Keratinocyte (primary cell): Measurements from ENCODE around the gene DUSP10. TPM values are rescaled to one million over a fixed set of nuclear protein-coding genes. Genes with fewer than 3 reads are reported as not detected.

Experiments used
- DNase-seq: peaks from one replicate; pipeline ENCODE4 v3.0.0-alpha.2; 2011; ENCODE audit warnings: low read depth, missing footprints, low spot score
- FAIRE-seq: peaks from 2 replicates; lab custom pipeline; 2011; peaks lifted over from hg19 to GRCh38; lab: Jason Lieb, UNC
- H2AFZ ChIP-seq: 2 replicates; pipeline ENCODE4 v1.6.0; 2012; ENCODE audit warnings: low read length, control low read depth, inconsistent platforms; ENCODE audit not compliant: control insufficient read depth
- H3K27ac ChIP-seq: 2 replicates; pipeline ENCODE4 v1.5.1; 2011; ENCODE audit warnings: low read length; ENCODE audit not compliant: control insufficient read depth, insufficient read depth
- H3K27me3 ChIP-seq: 3 replicates; pipeline ENCODE4 v1.6.0; 2011; ENCODE audit warnings: low read length; ENCODE audit not compliant: control insufficient read depth, insufficient read depth; ENCODE audit errors: extremely low read depth
- H3K36me3 ChIP-seq, 2 experiments: 2 replicates in 1 of 2; 3 replicates in 1 of 2; pipeline ENCODE4 v1.5.1; 2011; ENCODE audit warnings: low read length in 2 of 2, mild to moderate bottlenecking in 1 of 2; ENCODE audit not compliant: control insufficient read depth in 2 of 2, insufficient read depth in 2 of 2; ENCODE audit errors: extremely low read depth in 1 of 2
- H3K4me1 ChIP-seq: 3 replicates; pipeline ENCODE4 v1.5.1; 2011; ENCODE audit warnings: low read length; ENCODE audit not compliant: control insufficient read depth, insufficient read depth; ENCODE audit errors: extremely low read depth
- H3K4me2 ChIP-seq: 3 replicates; pipeline ENCODE4 v1.6.0; 2011; ENCODE audit warnings: low read depth, low read length; ENCODE audit not compliant: control insufficient read depth, insufficient read depth; ENCODE audit errors: extremely low read depth
- H3K4me3 ChIP-seq, 3 experiments: fragments of 200-600 bp in 1 of 3; sonication (generic) in 1 of 3; 2 replicates in 2 of 3; 3 replicates in 1 of 3; pipeline ENCODE4 v1.5.1; 2011 to 2016; ENCODE audit warnings: low read length in 3 of 3, mild to moderate bottlenecking in 3 of 3, control low read depth in 2 of 3, inconsistent platforms in 1 of 3, low read depth in 1 of 3, mixed read lengths in 1 of 3, mixed run types in 1 of 3, moderate library complexity in 1 of 3; ENCODE audit not compliant: control insufficient read depth in 2 of 3, insufficient read depth in 2 of 3; ENCODE audit errors: extremely low read depth in 1 of 3
- H3K79me2 ChIP-seq: 2 replicates; pipeline ENCODE4 v1.6.0; 2012; ENCODE audit warnings: low read length; ENCODE audit not compliant: control insufficient read depth, insufficient read depth
- H3K9ac ChIP-seq: 3 replicates; pipeline ENCODE4 v1.6.0; 2011; ENCODE audit warnings: low read length; ENCODE audit not compliant: control insufficient read depth, insufficient read depth; ENCODE audit errors: extremely low read depth
- H3K9me1 ChIP-seq: 3 replicates; pipeline ENCODE4 v1.6.0; 2011; ENCODE audit warnings: low read length; ENCODE audit not compliant: control insufficient read depth, insufficient read depth; ENCODE audit errors: extremely low read depth
- H3K9me3 ChIP-seq: 2 replicates; pipeline ENCODE4 v1.5.1; 2012; ENCODE audit warnings: low read depth, low read length; ENCODE audit not compliant: control insufficient read depth
- H4K20me1 ChIP-seq: 3 replicates; pipeline ENCODE4 v1.6.0; 2011; ENCODE audit warnings: low read length; ENCODE audit not compliant: control insufficient read depth, insufficient read depth; ENCODE audit errors: extremely low read depth
- CTCF ChIP-seq, 3 experiments: IDR thresholded peaks in 1 of 3; conservative IDR thresholded peaks in 1 of 3; optimal IDR thresholded peaks in 1 of 3; 2 replicates in 2 of 3; 3 replicates in 1 of 3; pipeline versions ENCODE3 to v1.5.1; 2011; ENCODE audit warnings: low read length in 3 of 3, mild to moderate bottlenecking in 3 of 3, moderate library complexity in 2 of 3, control low read depth in 1 of 3, inconsistent platforms in 1 of 3; ENCODE audit not compliant: insufficient read depth in 2 of 3; ENCODE audit errors: extremely low read depth in 1 of 3
- EZH2 ChIP-seq: IDR thresholded peaks from one replicate; pipeline ENCODE4 v1.6.1; 2012; ENCODE audit warnings: inconsistent platforms, mild to moderate bottlenecking, low read length, moderate library complexity
- dilution Hi-C: fragments of 300-500 bp; cut with MboI; formaldehyde crosslinking; loops from one replicate; pipeline ENCODE4 v1.7.0; 2020; ENCODE audit warnings: low sequenced_read_pairs; ENCODE audit not compliant: extremely low pct_ligation_motif_present
- polyA plus RNA-seq, 5 experiments: library from polyadenylated mRNA; depleted of rRNA in 3 of 5; stranded (reverse) in 3 of 5; stranded (forward) in 1 of 5; unstranded in 1 of 5; fragments of >200 nt; gene quantifications; 1 replicate in 1 of 5; 2 replicates in 3 of 5; 3 replicates in 1 of 5; pipeline versions ENCODE4 v1.2.1 to v1.2.3, GENCODE V29; 2011 to 2012; ENCODE audit warnings: missing spikeins in 2 of 5, low read depth in 1 of 5, low replicate concordance in 1 of 5

DUSP10 gene
- polyA plus RNA-seq, 1 donor (not counting 4 experiments of a cell fraction or from before 2014, with no cell fraction given), result 15.1 TPM

GRCh38 chr1:221708987-221709386, 32.9 kb downstream of the DUSP10 start:
- no peaks in the 10 kb centered on the region for H3K9me3 ChIP-seq
- H3K4me2 ChIP-seq, result no peak overlapping the region
- FAIRE-seq (peak; percentile 44), DNase-seq (no peak)
- peaks cover 2% of the 10 kb centered on the region for H3K79me2 ChIP-seq
- H4K20me1 ChIP-seq, result no peaks in the 10 kb centered on the region
- no peak overlapping the region for H3K27ac ChIP-seq
- H3K36me3 ChIP-seq, result peaks cover 0 to 9% of the 10 kb centered on the region in 2 experiments
- dilution Hi-C loops, result no loop called here
- no peak overlapping the region for H3K4me3 ChIP-seq
- H3K9ac ChIP-seq, result no peak overlapping the region
- H2AFZ ChIP-seq, result no peak overlapping the region
- TF ChIP-seq CTCF (optimal IDR thresholded peaks at IDR 0.05 in 1 of 3, IDR thresholded peaks at IDR 0.05 in 1 of 3, conservative IDR thresholded peaks at IDR 0.05 in 1 of 3; ENCODE audit: extremely low read depth in 1 of 3, insufficient read depth in 2 of 3, low read length in 3 of 3), result no peak
- TF ChIP-seq EZH2, result no peak
- no peaks in the 10 kb centered on the region for H3K27me3 ChIP-seq
- no peaks in the 10 kb centered on the region for H3K9me1 ChIP-seq
- H3K4me1 ChIP-seq, result peaks cover 5% of the 10 kb centered on the region

GRCh38 chr1:221708076-221708571, 33.8 kb downstream of the DUSP10 start:
- Histone ChIP-seq H3K27me3 (no peaks in the 10 kb centered on the region), H3K4me1 (peaks cover 5% of the 10 kb centered on the region), H4K20me1 (no peaks in the 10 kb centered on the region), H3K27ac (no peak overlapping the region), H3K4me2 (no peak overlapping the region), H2AFZ (no peak overlapping the region), H3K9me1 (no peaks in the 10 kb centered on the region), H3K4me3 (no peak overlapping the region), H3K9me3 (no peaks in the 10 kb centered on the region), H3K36me3 (peaks cover 0 to 12% of the 10 kb centered on the region in 2 experiments), H3K79me2 (peaks cover 2% of the 10 kb centered on the region), H3K9ac (no peak overlapping the region)
- no peak for FAIRE-seq
- TF ChIP-seq EZH2, result no peak
- no peak for TF ChIP-seq CTCF (optimal IDR thresholded peaks at IDR 0.05 in 1 of 3, IDR thresholded peaks at IDR 0.05 in 1 of 3, conservative IDR thresholded peaks at IDR 0.05 in 1 of 3; ENCODE audit: extremely low read depth in 1 of 3, insufficient read depth in 2 of 3, low read length in 3 of 3)
- DNase-seq, result no peak
- dilution Hi-C loops, result no loop called here
